HepG2 (cell line): ENCODE data around the gene C1GALT1. TPM values are rescaled to one million over a fixed set of nuclear protein-coding genes. Genes with fewer than 3 reads are reported as not detected.

Source experiments
- ATF5 ChIP-seq: sonication (generic); formaldehyde crosslinking; IDR thresholded peaks from 2 replicates; pipeline ENCODE4 v1.4.0; 2020; ENCODE audit warnings: mild to moderate bottlenecking, low read depth, missing genetic modification reagents
- CSRNP1 ChIP-seq: sonication (generic); formaldehyde crosslinking; IDR thresholded peaks from 2 replicates; pipeline ENCODE4 v1.8.1; 2023; ENCODE audit warnings: mild to moderate bottlenecking, missing genetic modification reagents
- CTCF ChIP-seq: sonication (generic); formaldehyde crosslinking; IDR thresholded peaks from 2 replicates; pipeline ENCODE4 v1.5.0; 2020; ENCODE audit warnings: mild to moderate bottlenecking, missing genetic modification reagents, moderate library complexity
- DR1 ChIP-seq: sonication (generic); formaldehyde crosslinking; IDR thresholded peaks from 2 replicates; pipeline ENCODE4 v1.8.0; 2021; ENCODE audit warnings: mild to moderate bottlenecking, missing genetic modification reagents, inconsistent platforms
- ERF ChIP-seq: IDR thresholded peaks from 2 replicates; pipeline ENCODE4 v1.6.1; 2018; ENCODE audit warnings: missing biosample characterization, missing genetic modification reagents
- HNRNPL ChIP-seq: fragments of 200-400 bp; formaldehyde crosslinking; IDR thresholded peaks from 2 replicates; pipeline ENCODE4 v1.6.1; 2017; ENCODE audit warnings: mild to moderate bottlenecking, low read depth, low read length
- MNT ChIP-seq: fragments of 450-650 bp; IDR thresholded peaks from 2 replicates; pipeline ENCODE4 v1.6.1; 2016
- PHF21A ChIP-seq: sonication (generic); formaldehyde crosslinking; IDR thresholded peaks from 2 replicates; pipeline ENCODE4 v1.5.0; 2020; ENCODE audit warnings: mild to moderate bottlenecking, missing genetic modification reagents
- ZBTB3 ChIP-seq: sonication (generic); formaldehyde crosslinking; IDR thresholded peaks from 2 replicates; pipeline ENCODE4 v1.4.0; 2020; ENCODE audit warnings: low read depth, mild to moderate bottlenecking, moderate library complexity, missing genetic modification reagents, borderline replicate concordance
- ZBTB40 ChIP-seq, 2 experiments: fragments of 450-650 bp in 1 of 2; sonication (generic) in 1 of 2; formaldehyde crosslinking in 1 of 2; IDR thresholded peaks; 2 replicates each; pipeline versions ENCODE4 v1.6.1 to v1.8.0; 2016 to 2022; ENCODE audit warnings: antibody characterized with exemption in 1 of 2, mild to moderate bottlenecking in 1 of 2, missing genetic modification reagents in 1 of 2
- ZNF776 ChIP-seq: sonication (generic); formaldehyde crosslinking; IDR thresholded peaks from 2 replicates; pipeline ENCODE4 v1.4.0; 2020; ENCODE audit warnings: mild to moderate bottlenecking, missing genetic modification reagents
- ZSCAN9 ChIP-seq: IDR thresholded peaks from 2 replicates; pipeline ENCODE4 v1.6.1; 2016; ENCODE audit warnings: borderline replicate concordance
- polyA plus RNA-seq, 8 experiments: library from polyadenylated mRNA; depleted of rRNA in 3 of 8; stranded (reverse) in 7 of 8; unstranded in 1 of 8; fragments of >200 nt; fragmentation: Illumina TruSeq in 4 of 8; extraction: Trizol in 4 of 8; gene quantifications; 2 replicates each; pipeline versions ENCODE4 v1.2.1 to v1.2.3, GENCODE V29; 2011 to 2016; ENCODE audit warnings: low read depth in 4 of 8, missing spikeins in 1 of 8, mixed read lengths in 1 of 8; ENCODE audit not compliant: insufficient read depth in 1 of 8
- total RNA-seq, 5 experiments: library from RNA; depleted of rRNA; stranded (reverse); fragments of >200 nt; fragmentation: Illumina TruSeq; extraction: Trizol; gene quantifications; 2 replicates each; pipeline ENCODE4 v1.2.3, GENCODE V29; 2016; ENCODE audit warnings: low read depth in 1 of 5

C1GALT1 gene
- total and polyA plus RNA-seq, 2 of the 13 experiments (the other 11 are each of a cell fraction or from before 2014, with no cell fraction given): 57.1 to 65.9 TPM

- TF ChIP-seq ZBTB40 (IDR thresholded peaks at IDR 0.05) (no peak), ZBTB40 (CRISPR knock-in tag; IDR thresholded peaks at IDR 0.05) (peak; percentile 60; the same call in 1 of the 2 replicates), CTCF (CRISPR knock-in tag) (peak; percentile 77), PHF21A (CRISPR knock-in tag) (peak; percentile 89), ERF (CRISPR knock-in tag) (peak; percentile 85), MNT (peak; percentile 29), DR1 (CRISPR knock-in tag) (peak; percentile 55), ZSCAN9 (CRISPR knock-in tag) (peak; percentile 75), ZBTB3 (CRISPR knock-in tag) (no peak; the same call in 1 of the 2 replicates), HNRNPL (peak; percentile 82), CSRNP1 (CRISPR knock-in tag) (peak; percentile 18; the same call in 1 of the 2 replicates), ZNF776 (CRISPR knock-in tag) (peak; percentile 55; the same call in 1 of the 2 replicates), ATF5 (CRISPR knock-in tag) (no peak)
These were observed at the start of gene C1GALT1 (continued) for GRCh38 chr7:7182156-7183060.
